K562 (cell line): Measurements from ENCODE around the gene DAB2.

Experiments used
- CHD2 ChIP-seq: IDR thresholded peaks from 2 replicates; pipeline ENCODE4 v1.6.1; 2011; ENCODE audit warnings: low read depth, low read length
- CXXC5 ChIP-seq: fragments of 250-450 bp; sonication (Bioruptor Pico); IDR thresholded peaks from 2 replicates; pipeline ENCODE4 v1.8.0; 2022; ENCODE audit warnings: inconsistent platforms, mild to moderate bottlenecking, moderate library complexity
- HCFC1 ChIP-seq: IDR thresholded peaks from 2 replicates; pipeline ENCODE4 v1.6.1; 2012; ENCODE audit warnings: low read depth, low read length, improper control_type of control experiment
- ZNF175 ChIP-seq: fragments of 200-800 bp; sonication (Bioruptor generic); IDR thresholded peaks from 2 replicates; pipeline ENCODE4 v1.6.1; 2016; ENCODE audit warnings: low read depth, mild to moderate bottlenecking, missing genetic modification characterization, missing compliant biosample characterization
- ZNF512 ChIP-seq: IDR thresholded peaks from 2 replicates; pipeline ENCODE4 v1.6.1; 2016; ENCODE audit warnings: missing genetic modification characterization, missing compliant biosample characterization
- ZNF644 ChIP-seq: fragments of 200-800 bp; sonication (Bioruptor generic); IDR thresholded peaks from 2 replicates; pipeline ENCODE4 v1.6.1; 2016; ENCODE audit warnings: low read depth, missing genetic modification characterization, missing compliant biosample characterization

DNA sequence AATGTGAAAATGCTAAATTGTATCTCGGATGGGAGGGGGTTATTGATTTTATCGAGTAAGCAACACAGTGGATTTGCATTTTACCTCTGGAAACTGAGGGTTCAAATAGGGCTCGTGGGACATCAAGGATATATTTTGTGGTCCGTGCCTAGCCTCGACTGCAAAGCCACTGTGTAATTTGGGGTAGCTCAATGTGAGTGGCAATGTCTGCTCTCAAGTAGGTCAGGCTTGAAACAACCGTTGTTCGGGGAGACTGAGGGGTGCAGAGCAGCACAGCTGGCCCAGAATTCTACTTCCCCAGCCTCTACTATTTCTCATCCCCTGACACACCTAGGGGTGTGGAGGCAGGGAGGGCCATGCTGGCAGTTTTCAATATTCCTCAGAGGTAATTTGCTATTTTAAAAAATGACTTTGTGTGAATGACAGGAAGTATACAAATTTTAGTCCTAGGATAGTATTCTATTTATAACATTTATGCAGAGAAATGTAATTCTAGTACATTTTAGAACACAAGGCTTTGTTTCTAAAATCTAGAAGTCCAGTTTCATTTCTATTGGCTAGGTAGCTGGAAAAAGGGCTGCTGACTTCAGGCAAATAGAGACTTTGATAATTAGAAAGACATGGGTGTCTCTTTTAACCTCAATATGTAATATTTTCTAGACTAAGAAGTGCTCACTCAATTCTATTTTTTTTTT lies 1.4 kb upstream of the DAB2 start:
- TF ChIP-seq HCFC1 (no peak), CXXC5 (CRISPR knock-in tag) (no peak), CHD2 (no peak), ZNF644 (tag) (no peak), ZNF175 (no peak), ZNF512 (no peak)
